Loucy (cell line): Measurements from ENCODE around the gene SSBP2.

Experiments
- EZH2phosphoT487 ChIP-seq: fragments of 200-600 bp; IDR thresholded peaks from 2 replicates; pipeline ENCODE4 v1.6.1; 2018; ENCODE audit warnings: antibody characterized with exemption, mild to moderate bottlenecking, moderate library complexity, borderline replicate concordance
- TF ChIP-seq, protein P1 (sequence below): fragments of 200-600 bp; sonication (generic); conservative IDR thresholded peaks from 2 replicates; pipeline ENCODE4 v1.5.1; 2014; ENCODE audit warnings: mild to moderate bottlenecking, antibody characterized with exemption, low read length

DNA sequence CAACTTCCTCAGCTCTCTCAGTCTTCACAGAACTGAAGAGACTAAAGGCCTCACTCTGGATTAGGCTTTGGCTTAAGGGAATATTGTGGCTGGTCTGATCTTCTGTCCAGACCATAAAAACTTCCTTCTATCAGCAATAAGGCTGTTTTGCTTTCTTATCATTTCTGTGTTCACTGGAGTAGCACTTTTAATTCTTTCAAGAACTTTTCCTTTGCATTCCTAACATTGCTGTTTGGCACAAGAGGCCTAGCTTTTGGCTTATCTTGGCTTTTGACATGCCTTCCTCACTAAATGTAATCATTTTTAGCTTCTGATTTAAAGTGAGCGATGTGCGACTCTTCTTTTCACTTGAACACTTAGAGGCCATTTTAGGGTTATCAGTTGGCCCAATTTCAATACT, 268.3 kb downstream of the SSBP2 start:
- TF ChIP-seq, protein P1, sequence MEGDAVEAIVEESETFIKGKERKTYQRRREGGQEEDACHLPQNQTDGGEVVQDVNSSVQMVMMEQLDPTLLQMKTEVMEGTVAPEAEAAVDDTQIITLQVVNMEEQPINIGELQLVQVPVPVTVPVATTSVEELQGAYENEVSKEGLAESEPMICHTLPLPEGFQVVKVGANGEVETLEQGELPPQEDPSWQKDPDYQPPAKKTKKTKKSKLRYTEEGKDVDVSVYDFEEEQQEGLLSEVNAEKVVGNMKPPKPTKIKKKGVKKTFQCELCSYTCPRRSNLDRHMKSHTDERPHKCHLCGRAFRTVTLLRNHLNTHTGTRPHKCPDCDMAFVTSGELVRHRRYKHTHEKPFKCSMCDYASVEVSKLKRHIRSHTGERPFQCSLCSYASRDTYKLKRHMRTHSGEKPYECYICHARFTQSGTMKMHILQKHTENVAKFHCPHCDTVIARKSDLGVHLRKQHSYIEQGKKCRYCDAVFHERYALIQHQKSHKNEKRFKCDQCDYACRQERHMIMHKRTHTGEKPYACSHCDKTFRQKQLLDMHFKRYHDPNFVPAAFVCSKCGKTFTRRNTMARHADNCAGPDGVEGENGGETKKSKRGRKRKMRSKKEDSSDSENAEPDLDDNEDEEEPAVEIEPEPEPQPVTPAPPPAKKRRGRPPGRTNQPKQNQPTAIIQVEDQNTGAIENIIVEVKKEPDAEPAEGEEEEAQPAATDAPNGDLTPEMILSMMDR, result no peak
- TF ChIP-seq EZH2phosphoT487, result no peak
